ENCODE results near the gene ITGAV.

Gene ITGAV

DNA sequence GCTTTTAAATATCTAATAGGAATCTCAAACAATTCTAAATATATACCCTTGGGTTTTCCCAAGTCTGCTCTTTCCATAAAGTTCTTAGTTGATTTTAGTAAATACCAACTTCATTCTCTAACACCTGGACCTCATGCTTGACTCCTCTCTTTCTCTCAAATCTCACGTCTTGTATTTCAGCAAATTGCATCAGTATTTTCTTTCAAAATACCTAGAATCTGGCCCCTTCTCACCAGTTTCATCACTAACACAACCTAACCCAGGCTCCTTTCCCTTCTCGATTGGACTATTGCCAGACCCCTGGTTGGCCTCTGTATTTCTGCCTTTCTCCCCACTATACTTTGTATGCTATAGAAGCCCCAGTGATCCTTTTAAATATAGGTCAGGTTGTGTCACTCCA, 81.0 kb downstream of the ITGAV start:
- no peak for DNase-seq (ENCODE audit: low spot score)

DNA sequence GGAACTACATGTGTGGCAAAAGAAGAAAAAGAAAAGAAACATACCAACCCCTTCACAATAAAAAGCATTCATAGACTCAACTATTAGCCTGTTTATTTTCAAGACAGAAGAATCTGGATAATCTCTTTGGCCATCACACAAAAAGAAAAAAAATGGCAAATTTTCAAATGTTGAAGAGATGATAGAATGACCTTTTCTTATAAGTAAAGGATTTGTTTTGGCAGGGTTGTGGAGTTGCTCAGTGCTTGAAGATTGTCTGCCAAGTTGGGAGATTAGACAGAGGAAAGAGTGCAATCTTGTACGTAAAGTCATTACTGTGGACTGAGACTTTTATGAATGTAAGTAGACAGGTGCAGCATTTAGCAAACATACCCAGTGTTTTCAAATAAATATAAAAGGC, 85.5 kb downstream of the ITGAV start:
- DNase-seq (ENCODE audit: low spot score): no peak

DNA sequence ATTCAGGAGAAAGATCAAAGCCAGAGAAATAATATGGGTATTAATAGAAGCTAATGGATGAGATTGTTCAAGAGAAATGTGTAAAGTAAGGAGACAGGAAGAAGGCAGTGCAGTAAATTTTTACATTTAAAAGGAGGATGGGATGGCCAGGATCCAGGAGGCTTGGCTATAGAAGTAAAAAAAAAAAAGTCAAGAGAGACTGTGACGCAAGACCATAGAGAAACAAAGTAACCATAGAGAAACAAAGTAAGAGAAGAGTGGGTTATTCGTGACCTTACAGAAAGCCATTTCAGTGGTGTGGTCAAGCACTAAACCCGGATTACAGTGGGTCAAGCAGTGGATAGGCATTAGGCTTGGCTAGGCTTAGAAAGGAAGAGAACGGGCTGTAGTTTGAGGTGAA, 93.5 kb downstream of the ITGAV start:
- DNase-seq (ENCODE audit: low spot score): no peak

DNA sequence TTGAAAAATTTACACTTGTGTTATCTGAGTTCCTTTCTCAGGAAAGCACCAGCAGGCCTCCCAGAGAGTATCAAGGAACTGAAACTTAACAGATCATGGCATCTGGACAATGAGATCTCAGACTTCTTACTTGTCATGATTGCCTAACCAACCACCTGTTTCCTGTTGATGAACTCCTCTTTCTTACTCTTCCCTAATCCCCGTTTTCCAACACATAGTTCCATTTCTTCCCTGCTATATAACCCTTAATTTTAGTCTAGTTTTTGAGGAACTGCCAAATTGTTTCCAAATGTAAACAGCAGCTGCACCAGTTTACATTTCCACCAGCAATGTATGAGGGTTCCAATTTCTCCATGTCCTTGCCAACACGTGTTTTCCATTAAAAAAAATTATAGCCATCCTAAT, 98.0 kb downstream of the ITGAV start:
- no peak for DNase-seq (ENCODE audit: low spot score)

DNA sequence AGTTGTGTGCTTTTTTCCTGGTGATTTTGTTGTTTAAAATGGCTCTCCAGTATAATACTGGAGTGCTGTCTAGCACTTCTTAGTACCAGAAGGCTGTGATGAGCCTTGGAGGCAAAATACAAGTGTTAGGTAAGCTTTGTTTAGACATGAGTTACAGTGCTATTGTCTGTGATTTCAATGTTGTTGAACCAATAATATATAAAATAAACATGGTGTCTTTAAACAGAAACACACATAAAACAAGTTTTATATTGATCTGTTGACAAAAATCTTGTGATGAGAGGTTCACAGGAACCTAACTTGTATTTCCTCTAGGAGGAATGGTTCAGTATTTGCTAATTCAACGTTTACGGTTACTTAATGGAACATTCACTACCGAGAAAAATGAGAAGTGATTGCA, 99.0 kb downstream of the ITGAV start:
- no peak for DNase-seq (ENCODE audit: low spot score)

DNA sequence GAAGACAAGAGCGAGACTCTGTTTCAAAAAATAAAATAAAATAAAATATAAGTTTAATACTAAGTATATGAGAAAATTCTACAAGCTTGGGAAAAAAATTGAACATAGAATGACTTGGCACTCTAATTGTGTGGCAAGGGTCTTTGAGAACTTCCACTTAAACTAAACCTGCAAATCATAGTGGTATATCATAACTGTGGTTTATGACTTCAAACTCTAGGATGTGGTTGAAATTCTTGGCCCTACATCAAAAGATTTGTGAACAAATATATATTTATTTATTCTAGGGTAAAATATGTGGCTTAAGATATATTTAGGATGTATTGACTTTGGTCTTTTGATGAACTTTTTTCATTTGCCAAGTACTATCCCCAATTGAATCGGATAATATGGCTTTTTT, 100.9 kb downstream of the ITGAV start:
- no peak for DNase-seq (ENCODE audit: low spot score)

DNA sequence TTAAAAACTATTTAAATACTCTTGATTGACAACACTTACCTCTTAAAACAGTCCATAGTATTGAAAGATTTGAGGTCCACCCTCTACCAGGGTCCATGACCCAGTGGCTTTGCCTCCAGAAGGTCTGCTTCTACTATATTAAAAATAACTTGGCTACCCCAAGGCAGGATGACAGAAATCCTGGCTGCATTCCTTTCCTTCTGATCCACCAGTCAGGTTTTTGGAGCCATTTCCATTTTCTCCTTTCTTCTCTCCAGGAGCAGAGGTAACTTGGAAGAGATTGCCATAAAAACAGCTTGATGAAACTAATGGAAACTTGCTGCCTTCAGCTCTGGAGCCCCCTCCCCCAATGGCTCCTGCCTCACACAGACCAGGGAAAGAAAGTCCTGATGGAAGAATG, 101.4 kb downstream of the ITGAV start:
- no peak for DNase-seq (ENCODE audit: low spot score)

DNA sequence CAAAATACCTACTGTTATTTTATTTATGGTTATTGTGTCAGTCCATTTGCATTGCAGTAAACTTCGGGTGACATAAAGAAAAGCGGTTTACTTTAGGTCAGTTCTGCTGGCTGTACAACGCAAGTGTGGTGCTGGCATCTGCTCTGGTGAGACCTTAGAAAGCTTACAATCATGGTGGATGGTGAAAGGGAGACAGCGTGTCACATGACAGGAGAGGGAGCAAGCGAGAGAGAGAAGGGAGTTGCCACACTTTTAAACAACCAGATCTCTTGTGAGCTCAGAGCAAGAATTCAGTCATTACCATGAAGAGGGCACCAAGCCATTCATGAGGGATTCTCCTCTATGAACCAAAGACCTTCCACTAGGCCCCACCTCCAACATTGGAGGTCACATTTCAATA, 102.0 kb downstream of the ITGAV start:
- DNase-seq (ENCODE audit: low spot score): no peak

DNA sequence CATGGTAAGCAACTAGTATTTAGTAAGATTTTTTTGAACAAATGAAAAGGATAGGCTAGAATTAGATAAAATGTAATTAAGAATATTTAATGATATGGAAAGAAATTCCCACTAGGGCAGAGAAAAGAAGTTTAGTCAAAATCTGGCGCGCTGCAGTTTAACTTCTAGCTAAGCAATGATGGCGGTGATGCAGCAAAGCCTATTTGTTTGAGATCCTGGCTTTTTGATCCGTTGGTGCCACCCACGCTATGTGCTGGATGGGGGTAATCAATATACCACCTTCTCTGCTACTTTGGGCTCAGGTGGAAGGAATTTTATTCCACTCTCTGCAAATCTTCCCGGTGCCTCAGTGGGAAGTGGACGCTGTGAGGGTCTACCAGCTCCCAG, 103.6 kb downstream of the ITGAV start:
- no peak for DNase-seq (ENCODE audit: low spot score)

DNA sequence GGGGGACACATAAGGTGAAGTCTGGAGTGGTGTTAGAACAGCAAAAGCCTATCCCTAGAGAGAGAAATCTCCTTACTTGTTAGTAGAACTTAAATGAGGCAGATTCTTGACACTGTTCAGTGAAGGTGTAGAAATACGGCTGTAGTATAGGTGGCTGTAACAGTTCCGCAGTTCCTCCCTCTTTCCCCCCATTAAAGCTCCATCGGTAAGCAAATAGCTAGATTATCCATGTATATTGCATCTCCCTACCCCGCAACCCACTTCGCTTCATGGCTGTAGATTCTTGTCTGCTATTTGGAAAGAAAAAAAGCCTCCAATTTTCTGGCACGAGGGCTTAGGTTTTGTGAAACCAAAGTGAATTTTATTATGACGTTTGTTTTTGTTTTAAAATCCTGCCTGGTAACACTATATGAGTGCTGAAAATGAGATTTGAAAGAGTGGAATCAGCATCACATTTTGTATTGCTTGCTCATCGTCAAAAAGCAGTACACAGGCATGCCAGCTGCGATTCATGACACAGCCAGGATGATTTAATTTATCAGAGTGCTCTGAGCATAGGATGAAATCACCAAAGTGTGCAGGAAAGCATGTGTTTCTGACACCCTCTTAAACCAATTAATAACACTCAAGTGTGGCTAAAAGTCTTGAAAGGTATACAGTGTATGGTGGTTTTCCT, 105.4 kb downstream of the ITGAV start:
- DNase-seq (ENCODE audit: low spot score): no peak

DNA sequence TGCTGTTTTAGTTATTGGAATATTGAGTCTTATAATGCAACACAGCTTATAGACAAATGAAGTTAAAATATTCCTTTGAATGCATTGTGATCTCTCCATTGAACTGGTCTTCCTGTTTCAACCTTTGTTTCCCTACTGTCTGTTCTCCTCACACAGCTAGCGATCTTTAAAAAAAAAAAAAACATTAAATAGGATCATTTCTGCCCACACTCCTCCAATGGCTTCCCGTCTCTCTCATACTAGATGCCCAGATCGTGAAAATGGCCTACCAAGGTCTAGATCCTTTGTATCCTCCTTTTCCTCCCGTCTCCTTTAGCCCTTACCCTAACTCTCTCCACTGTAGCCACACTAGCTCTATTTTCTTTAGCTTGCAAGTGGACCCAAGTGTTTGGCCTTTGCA, 106.4 kb downstream of the ITGAV start:
- DNase-seq (ENCODE audit: low spot score): no peak

DNA sequence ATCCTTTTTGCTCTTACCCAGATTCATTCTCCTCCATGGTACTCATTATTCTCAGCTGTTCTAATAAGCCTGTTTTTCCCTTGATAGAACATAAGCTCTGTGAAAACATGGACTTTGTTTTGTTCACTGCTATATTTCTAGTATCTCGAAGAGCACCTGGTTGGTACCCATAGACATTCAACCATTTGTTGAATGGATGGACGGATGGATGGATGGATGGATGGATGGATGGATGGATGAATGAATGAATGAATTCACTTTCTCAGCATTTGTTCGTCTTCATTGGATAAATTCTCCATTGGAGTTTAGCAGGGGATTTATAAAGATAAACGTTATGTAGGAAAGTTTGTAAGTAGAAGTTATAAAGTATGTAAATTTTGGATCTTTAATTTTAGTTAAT, 106.9 kb downstream of the ITGAV start:
- DNase-seq (ENCODE audit: low spot score): no peak

DNA sequence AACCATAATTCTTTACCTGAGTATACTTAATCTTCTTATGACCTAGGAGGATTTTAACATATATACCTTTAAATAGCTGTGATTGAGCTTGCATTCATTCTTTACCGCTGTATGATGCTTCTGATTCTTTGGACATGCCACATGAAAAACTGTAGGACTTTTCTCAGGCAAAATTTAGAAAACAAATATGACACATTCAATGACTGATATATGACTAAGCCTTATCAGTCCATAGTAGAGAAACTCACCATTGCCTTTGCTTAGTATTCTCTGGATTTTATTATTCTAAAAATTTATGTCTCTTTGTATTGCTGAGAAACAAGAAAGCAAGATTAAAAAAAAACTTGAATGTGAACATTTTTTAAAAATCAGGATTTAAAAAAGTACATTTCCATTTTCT, 107.7 kb downstream of the ITGAV start:
- no peak for DNase-seq (ENCODE audit: low spot score)

DNA sequence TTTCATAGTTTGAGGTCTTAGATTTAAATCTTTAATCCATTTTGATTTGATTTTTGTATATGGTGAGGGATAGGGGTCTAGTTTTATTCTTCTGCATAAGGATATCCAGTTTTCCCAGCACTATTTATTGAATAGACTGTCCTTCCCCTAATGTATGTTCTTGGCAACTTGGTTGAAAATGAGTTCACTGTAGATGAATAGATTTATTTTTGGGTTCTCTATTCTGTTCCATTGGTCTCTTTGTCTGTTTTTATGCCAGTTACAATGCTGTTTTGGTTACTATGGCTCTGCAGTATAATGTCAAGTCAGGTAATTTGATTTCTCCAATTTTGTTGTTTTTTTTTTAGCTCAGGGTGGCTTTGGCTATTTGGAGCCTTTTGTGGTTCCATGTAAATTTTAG, 109.9 kb downstream of the ITGAV start:
- DNase-seq (ENCODE audit: low spot score): no peak

DNA sequence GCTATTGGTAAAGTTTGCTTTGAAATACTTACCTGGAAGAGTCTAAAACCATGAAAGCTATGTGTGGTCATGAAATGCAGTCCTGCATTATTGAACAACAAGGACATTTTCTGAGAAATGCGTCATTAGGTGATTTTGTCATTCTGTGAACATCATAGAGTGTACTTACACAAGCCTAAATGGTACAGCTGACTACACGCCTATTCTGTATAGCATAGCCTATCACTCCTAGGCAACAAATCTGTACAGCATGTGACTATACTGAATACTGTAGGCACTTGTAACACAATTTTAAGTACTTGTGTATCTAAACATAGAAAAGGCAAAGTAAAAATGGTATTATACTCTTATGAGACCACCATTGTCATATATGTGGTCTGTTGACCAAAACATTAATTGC, 112.2 kb downstream of the ITGAV start:
- no peak for DNase-seq (ENCODE audit: low spot score)

DNA sequence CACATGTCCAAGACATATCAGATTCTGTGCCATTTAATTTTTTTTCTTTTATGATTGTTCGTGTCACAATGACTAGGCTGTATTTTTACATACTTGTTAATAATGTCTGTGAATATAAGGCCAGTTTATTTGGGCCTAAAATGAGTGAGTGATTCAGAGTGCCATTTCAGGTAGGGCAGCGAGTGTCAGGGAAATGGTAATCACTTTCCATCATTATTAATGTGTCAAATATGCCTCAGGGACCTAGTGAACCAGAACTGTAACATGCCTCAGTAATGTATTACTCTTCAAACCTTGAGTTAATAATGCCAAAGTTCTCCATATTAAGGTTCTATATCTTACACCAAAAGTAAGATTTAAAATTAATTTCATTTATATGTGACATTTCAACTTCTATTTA, 112.6 kb downstream of the ITGAV start:
- DNase-seq (ENCODE audit: low spot score): no peak

DNA sequence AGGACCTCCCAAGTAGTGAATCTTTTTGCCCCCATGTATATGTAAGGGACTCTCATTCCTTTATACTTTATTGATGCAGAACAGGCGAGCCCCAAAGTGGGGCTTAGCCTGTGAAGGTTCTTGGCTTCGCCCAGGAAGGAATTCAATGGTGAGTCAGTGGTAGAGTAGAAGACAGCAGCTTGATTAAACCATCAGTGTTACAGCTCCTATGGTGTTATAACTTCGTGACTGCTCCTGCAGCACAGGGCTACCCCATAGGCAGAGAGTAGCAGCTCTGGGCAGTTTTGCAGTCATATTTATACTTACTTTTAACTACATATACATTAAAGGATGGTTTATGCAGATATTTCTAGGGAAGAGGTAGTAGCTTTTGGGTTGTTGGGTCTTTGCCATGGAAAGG, 115.0 kb downstream of the ITGAV start:
- no peak for DNase-seq (ENCODE audit: low spot score)

DNA sequence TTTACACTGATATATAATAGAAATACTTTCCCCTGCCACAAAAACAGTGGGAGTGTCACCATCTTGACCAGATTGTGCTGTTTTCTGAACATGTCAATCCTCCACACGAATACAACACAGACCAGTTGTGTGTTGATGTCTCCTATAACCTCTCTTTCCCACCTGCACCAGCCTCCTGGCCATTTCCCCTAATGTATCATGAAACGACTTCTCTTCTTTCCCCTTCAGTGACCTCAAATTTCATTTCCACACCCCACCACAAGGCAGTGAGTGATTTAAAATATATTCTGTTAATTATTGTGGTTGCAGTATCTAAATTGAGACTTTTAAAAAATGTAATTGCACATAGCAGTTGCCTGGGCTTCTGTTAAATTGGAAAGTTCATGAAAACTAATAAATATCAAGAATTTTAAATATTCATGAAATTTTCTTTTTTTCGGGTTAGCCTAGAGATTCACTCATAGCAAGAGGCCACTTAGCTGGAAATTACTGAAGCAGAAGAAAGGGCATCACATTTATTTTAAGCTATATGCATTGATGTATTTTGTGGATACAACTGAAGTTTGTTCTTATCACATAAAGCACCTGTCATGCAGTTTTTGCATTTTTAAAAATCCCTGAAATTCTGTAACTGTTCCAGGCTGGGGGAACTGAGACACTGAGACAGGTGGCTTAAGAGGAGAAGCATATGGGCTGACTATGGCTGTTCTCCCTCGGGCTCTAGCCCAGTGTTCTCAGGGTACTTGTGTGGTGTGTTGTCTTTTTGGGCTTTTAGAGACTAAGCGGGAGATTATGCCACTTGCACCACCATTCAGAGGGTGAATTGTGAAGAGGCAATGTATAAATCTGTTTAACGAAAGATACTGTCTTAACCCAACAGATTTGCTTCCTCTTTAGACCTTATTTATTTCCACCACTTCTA, 119.9 kb downstream of the ITGAV start:
- no peak for DNase-seq (ENCODE audit: low spot score)

DNA sequence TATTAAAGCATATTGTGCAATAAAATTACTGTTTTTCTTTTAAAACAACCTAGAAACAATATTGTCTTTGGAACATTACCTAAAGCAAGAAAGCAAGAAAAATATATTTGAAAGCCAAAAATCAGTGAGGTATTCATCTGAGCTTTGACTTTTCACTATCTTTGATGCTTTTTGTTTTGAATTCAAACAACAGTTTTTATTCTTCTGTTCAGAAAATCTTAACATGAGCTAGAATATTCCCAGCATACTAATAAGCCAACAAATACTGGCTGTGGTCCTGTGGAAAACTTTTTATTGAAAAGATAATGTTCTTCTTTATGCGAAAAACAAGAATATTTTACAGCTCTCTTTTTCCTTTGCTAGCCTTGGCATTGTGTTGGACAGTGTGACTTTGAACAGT, 123.8 kb downstream of the ITGAV start:
- DNase-seq (ENCODE audit: low spot score): no peak

DNA sequence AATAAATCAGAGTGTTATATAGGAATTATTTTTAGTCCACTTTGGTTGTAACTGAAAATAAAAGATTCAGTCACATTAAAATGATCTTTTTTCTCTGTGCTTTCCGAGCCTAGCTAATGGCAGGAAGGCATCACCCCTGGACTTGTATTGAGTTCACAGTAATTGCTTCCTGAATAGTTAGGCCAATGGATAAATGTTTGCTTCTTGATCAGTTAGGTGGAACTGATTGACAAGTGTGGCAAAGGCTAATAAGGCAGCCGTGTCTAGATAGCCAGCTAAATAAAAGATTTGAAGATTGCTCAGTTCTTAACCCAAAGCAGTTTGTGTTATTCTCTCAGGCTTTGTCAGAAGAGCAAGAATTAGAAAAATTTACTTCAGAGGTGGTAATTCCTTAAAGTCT, 124.8 kb downstream of the ITGAV start:
- no peak for DNase-seq (ENCODE audit: low spot score)

DNA sequence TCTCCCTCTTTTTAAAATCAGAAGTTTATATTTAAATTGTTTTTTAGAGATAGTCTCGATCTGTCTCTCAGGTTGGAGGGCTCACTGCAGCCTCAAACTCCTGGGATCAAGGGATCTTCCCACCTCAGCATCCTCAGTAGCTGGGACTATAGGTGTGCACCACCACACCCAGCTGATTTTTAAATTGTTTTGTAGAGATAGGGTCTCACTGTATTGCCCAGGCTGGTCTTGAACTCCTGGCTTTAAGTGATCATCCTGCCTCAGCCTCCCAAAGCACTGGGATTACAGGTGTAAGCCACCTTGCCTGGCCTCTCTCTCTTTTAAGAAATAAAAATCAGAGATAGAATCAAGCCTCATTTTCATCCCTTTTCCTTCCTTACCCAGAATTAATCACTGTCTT, 126.1 kb downstream of the ITGAV start:
- no peak for DNase-seq (ENCODE audit: low spot score)

DNA sequence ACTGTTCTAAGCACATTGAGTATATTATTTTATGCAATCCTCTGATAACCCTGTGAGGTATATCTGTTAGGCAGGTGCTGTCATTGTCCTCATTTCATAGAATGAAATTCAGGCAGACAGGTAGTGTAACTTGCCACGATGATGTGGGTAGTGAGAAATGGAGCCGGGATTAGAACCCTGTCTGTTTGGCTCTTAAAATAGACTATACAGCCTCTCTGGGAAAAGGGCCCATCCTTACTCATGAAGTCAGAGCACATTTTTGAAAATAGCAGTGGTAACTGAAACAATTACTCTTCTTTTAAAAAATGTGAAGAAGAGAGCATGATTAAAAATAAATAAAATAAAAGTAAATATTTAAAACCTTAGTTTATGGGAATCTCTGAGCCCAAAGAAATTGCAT, 127.0 kb downstream of the ITGAV start:
- DNase-seq (ENCODE audit: low spot score): no peak

DNA sequence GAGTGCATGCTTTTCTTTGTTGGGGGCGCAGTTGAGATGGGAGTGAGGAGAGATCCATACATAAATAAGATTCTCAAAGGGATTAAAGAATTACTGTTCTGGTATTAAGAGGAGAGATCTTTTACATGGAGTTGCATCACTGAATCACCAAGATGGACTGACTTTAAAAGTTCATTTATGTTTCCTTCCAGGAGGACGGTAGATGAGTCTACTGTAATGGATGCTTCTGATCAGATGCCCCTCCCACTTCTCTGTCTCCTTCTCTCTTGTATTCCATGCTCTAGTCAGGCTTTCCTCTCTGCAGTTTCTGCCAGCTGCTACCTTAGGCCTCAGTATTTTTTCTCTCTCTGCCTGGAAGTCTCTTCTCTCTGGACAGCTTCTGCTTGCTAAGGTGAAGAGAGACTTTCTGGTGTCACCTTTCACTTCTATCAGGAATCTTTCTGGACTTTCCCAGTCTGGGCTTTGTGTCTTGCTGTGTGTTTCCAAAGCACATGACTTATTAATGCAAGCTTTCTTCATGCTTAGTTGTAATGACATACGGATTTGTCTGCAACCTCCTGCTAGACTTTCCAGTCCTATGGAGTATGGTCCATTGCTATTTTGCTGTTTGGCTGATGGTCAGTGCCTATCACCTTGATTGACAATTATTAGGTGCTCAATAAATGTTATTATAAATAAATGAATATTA, 127.6 kb downstream of the ITGAV start:
- DNase-seq (ENCODE audit: low spot score): no peak

All from left forelimb (tissue), 1 donor.